GM21381 (cell line): ENCODE measurements around the gene CRAMP1.

ENCODE experiments used
- ATAC-seq: cut with Tn5 transposase; IDR thresholded peaks from one replicate; pipeline ENCODE4 v1.9.1; 2021; ENCODE audit warnings: mild to moderate bottlenecking, moderate library complexity; ENCODE audit not compliant: unreplicated experiment

The CRAMP1 gene

DNA sequence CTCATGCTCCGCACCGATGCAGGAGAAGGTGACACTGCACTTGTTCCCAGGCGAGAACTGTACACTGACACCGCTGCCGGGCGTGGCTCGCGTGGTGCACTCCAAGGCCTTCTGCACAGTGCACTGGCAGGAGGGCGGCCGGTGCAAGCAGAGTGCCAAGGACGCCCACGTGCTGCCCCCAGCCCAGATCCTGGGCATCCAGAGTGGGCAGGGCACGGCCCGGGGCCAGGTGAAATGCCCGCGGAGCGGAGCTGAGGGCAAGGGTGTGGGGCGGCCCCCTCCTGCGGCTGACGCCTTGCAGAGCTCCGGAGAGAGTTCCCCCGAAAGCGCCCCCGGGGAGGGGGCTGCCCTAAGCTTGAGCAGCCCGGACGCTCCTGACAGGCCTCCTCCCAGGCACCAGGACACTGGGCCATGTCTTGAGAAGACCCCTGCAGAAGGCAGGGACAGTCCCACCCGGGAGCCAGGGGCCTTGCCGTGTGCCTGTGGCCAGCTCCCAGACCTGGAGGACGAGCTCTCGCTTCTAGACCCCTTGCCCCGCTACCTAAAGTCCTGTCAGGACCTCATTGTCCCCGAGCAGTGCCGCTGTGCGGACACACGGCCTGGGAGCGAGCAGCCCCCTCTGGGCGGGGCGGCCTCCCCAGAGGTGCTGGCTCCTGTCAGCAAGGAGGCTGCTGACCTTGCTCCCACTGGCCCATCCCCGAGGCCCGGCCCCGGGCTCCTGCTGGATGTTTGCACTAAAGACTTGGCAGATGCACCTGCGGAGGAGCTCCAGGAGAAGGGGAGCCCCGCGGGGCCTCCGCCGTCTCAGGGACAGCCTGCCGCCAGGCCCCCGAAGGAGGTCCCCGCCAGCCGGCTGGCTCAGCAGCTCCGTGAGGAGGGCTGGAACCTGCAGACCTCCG, 44.0 kb downstream of the CRAMP1 start:
- ATAC-seq: no peak

DNA sequence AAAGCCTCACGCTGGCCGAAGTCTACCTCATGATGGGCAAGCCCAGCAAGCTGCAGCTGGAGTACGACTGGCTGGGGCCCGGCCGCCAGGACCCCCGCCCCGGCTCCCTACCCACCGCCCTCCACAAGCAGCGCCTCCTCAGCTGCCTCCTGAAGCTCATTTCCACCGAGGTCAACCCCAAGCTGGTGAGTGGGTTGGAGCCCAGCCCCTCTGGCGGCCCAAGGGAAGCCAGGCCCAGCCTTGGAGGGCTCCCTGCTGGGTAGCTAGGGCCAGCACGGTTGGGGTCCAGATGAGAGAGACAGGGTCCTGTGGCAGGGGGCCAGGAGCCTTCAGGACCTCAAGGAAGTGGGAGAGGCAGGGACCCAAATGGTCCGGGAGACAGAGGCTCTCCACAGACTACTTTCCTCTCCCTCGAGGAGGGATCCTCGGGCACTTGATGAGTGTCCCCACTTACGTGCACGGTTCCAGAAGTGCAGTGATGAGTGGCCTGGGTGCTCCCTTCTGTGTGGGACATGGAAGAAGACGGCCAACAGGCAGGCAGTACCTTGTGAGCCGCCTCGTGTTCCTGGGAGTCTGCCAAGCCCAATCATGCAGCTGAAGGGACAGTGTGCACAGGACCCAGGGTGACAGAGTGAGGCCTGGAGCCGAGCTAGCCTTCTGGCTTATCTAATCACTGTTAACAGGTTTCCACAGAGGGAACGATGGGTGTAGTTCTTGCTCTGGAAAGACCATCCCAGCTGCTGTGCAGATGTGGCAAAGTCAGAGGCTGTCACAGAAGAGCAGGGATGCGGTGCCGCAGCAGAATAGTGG, 44.9 kb downstream of the CRAMP1 start:
- no peak for ATAC-seq

DNA sequence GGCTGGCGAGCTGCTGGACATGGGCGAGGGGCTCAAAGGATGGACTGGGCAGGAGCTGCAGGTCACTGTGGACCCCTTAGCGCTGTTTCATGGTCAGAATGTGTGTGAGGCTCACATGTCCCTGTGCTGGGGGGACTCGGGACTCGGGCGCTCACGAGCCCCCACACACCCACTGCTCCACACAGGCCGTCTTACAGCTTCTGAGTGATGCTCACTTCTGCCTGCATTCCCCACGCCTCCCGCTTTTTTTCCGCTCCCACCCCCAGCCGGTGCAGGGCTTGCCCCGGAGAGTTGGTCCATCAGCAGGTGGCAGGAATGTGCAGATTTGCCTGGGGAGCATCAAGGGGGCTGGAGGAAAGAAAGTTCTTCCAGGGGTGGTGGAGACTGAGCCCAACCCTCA, 45.7 kb downstream of the CRAMP1 start:
- no peak for ATAC-seq

DNA sequence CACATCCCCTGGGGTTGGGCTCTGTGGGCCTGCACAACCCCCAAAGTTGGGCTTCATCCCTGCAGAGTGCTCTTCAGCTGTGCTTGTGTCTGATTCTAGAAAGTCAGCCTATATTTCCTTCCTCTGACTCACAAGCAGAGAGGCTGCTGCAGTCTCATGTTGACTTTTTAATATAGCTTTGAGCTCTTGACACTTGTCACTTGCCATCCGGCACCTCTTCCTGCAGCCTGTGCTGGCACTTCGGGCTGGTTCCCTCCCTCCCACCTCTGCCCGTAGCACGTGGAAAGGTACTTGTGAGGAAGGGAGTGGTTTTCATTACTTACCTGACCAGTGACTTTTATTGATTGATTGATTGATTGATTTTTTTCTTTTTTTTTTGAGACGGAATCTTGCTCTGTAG, 46.9 kb downstream of the CRAMP1 start:
- ATAC-seq: no peak

DNA sequence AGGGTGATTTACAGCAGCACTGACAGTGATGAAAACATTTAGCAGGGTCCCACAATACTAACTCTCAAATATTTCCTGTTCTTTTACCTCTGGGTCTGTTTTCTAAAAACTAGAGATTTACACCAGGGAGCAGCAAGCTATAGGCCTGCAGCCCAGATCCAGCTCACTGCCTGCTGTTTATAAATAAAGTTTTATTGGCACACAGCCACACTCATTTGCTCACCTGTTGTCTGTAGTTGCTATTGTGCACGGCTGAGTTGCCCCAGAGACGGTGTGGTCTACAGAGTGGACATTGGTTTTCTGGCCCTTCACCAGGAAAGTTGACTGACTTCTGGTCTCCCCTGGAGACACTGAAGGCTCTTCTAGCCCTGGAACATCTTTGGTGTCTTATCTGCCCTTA, 49.7 kb downstream of the CRAMP1 start:
- ATAC-seq: no peak

DNA sequence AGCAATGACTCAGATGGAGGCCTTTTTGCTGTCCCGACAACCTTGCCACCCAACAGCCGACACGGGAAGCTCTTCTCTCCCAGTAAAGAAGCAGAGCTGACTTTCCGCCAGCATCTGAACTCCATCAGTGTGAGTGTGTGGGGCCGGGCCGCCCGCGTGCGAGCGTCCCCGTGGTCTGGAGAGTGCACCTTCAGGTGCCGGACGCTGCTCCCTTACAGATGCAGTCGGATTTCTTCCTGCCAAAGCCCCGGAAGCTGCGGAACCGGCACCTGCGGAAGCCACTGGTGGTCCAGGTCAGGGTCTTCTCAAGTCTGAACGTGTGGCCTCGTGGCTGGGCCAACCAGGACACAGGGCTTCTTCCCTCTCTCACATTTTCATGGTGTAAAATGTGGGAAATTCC, 50.4 kb downstream of the CRAMP1 start:
- ATAC-seq: no peak

DNA sequence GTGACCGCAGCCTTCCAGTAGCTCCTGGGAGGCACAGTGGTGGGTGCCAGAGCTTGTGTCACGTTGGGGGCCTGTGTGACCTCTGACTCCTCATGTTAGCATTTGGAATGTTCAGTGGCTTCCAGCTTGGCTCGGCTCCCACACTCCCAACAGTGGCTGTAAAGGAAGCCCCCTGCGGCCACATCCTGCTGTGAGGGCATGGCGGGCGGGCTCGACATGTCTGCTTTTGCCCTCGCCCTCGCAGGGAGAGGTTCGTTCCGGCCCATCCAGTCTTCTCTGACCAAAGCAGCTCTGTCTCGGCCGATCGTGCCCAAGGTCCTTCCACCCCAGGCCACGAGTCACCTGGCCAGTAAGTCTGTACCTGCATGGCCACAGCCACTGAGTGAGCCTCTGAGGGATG, 53.7 kb downstream of the CRAMP1 start:
- ATAC-seq: no peak

DNA sequence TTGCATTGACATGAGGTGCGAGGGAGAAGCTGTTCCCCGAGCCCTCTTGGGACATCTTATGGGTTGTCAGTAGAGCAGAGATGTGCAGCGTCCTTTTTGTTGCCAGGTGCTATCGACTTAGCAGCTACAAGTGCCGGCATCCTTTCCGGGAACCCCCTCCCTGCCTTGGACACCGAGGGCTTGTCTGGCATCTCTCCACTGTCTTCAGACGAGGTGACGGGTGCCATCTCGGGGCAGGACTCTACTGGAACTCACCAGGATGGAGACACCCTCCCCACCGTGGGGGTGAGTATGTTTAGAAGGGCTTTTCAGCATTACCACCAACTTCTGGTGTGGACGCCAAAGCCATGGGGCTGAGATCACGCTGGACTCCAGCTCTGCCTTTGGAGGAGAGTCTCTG, 54.2 kb downstream of the CRAMP1 start:
- no peak for ATAC-seq

DNA sequence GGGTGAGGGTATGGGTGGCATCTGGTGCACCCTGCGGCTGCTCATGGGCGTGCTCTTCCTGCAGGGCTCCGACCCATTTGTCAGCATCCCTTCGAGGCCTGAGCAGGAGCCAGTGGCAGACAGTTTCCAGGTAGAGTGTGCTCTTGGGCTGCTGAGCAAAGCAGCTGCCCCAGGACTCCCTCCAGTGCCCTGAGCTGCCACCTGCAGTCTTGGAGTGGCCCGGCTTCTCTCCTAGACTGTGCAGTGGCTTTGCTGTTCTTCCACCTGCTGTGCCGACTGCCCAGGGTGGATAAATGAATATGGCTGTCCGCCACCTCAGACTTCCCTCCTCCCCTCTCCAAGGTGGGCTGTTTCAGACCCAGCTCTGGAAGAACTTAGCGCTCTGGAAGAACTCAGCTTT, 55.1 kb downstream of the CRAMP1 start:
- ATAC-seq: no peak

DNA sequence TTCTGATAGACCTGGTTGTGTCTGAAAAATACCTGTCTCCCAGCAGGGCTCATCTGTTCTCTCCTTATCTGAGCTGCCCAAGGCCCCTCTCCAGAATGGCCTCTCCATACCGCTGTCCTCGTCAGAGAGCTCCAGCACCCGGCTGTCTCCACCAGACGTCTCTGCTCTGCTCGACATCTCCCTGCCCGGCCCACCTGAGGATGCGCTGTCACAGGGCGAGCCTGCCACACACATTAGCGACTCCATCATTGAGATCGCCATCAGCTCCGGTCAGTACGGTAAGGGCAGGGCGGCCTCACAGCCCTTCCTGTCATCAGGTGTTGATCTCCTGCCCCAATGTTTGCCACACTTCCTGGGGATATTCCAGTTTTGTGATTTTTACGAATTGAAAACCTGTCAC, 55.8 kb downstream of the CRAMP1 start:
- ATAC-seq: no peak

DNA sequence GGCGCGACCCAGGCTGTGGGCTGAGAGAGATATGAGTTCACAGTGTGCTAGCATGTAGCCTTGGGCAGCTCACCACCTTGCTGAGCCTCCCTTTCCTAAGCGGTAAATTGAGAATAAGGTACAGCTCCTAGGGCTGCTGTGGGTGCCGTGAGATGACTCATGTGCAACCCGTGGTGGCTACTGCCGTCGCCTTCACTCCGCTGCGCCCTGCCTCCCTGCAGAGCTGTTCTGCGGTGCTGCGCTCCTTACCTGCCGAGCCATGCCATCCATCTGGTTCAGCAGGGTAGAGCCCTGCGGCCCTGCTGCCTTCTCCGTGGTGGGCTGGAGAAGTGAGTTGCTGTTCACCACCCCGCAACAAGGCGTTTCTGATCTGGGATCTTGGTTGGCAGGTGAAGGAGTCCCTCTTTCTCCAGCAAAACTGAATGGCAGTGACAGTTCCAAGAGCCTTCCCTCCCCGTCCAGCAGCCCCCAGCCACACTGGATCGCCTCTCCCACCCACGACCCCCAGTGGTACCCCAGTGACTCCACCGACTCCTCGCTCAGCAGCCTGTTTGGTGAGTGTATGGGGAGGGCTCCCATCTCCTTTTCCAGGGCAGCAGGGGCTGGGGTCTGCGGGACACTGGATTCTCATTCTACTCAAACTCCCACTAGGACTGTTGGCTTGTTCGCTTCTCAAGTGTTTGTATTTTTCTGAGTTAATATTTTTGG, 56.6 kb downstream of the CRAMP1 start:
- no peak for ATAC-seq

DNA sequence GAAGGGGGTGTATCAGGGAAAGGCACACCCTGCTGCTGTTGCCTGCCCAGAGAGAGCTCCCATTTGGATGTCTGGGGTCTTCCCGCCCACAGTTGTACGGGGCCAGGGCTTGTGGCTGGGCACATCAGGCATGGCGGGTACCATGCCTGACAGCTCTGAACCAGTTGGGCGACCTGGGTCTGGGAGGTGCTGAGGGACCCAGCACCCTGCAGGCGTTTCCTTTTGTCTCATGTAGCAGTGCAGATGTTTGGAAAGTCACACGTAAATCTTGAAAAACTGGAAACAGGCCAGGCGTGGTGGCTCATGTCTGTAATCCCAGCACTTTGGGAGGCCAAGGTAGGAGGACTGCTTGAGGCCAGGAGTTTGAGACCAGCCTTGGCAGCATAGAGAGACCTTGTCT, 57.5 kb downstream of the CRAMP1 start:
- no peak for ATAC-seq

DNA sequence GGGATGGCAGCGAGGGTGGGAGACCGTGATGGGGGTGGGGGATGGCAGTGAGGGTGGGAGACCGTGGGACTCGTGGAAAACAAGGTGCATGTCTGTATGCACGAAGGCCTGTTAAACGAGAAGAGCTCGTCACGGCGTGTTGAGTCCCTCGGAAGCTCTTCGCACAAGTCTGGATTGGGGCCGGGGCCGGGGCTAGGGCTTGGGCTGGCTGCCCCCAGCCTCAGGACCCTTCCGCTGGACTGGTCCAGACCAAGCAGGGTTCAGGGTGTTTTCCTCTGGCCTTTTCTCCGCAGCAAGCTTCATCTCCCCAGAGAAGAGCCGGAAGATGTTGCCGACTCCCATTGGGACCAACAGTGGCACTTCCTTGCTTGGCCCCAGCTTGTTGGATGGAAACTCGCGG, 58.2 kb downstream of the CRAMP1 start:
- no peak for ATAC-seq

DNA sequence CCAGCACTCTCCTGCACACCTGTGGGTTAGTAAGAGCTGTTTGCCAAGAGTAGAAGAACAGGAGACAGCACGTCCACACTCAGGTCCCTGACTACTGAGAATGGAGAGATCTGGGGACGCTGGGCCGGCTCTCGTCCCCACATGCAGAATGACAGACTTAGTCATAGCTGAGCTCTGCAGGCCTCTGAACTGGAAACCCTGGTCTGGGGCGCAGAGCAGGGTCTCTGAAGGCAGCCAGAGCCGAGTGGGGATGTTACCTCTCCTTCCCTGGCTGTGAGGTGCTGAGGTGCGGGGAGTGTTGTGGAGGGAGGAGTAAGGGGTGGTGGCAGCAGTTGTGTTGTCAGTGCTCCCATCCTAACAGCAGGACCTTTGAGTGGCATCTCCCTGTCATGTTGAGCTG, 58.7 kb downstream of the CRAMP1 start:
- ATAC-seq: no peak

DNA sequence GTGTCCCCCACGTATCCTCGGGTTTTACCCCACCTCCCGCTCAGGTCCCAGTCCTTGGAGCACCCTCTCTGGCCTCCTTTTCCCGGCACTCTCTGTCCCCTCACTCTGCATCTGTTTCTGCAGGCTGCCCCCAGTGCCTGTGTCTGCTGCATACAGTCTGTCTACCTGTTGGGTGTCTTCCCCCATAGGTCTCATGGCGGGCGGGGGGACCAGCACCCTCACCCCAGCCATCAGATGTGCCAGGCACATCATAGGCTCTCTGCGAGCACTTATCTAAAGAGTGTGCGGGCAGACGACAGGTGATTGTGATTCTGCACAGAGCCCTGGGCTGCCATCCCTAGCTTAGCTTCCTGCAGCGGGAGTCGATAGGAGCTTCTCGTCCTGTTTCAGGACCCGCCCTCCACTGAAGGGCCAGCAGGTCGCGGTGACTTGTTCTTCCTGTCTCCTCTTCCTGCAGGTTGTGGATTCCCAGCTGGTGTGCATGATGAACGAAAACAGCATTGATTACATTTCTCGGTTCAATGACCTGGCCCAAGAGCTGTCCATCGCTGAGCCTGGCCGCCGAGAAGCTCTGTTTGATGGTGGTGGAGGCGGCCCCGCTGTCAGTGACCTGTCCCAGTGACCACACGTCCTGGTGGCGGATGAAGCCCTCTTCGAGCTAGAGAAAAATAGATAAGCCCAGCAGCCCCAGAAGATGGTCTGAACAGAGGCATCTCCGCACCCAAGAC, 61.4 kb downstream of the CRAMP1 start:
- ATAC-seq: no peak

DNA sequence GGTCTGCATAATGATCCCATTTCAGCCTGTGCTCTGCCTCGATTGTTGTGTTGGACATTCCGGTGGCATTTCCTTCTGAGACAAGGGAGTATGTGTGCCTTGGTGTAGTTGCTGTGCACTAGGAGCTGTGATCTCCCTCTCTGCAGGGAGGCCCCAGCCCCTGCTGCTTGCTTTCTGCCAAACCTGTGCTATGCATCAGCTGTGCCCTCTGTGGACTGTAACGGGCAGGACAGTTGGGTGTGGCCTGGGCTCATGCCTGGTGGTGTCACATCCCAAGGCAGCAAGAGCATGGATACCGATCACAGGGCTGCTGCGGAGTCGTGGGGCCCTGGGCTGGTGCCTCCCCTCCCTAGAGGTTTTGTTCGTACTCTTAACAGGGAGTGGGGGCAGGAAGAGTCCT, 62.1 kb downstream of the CRAMP1 start:
- no peak for ATAC-seq

DNA sequence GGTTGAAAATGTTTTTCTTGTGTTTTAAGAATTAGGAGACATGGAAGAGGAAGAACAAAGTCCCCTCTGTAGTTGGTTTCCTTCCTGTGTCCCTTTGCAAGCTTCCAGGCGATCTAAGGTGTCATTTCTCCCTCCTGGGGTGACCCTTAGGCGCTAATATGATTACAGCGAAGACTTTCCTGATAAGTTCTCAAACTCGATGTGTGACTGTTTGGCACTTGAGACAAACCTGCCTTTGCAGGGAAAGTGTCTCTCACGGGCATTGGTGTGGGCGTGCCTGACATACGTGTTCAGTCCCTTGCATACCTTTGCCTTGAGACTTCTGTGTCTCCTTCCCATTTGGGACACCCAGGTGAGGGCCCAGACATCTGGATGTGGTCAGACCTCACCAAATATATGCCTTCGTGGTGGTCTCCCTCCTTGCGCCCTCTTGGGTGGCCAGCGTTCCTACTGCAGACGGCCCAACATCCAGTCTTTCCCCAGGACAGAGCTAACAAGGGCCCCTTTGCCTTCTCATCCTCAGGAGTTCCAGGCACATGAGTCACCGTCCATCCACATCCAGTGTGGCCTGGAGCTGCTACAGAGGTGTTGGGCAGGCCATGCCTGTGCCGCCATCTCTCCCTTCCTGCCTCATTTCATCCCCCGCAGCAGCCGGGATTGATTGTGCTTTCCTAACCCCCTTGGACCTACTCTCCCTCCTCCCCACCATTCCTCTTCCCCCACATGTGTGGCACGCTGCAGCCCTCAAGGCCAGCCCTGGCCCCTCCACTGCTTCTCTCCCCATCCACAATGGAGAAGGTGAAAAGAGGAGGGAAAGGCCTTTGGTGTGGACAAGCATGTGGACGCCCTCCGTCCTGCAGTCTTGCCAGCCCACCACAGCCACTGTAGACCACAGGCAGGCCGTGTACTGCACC, 62.8 kb downstream of the CRAMP1 start:
- ATAC-seq: no peak

DNA sequence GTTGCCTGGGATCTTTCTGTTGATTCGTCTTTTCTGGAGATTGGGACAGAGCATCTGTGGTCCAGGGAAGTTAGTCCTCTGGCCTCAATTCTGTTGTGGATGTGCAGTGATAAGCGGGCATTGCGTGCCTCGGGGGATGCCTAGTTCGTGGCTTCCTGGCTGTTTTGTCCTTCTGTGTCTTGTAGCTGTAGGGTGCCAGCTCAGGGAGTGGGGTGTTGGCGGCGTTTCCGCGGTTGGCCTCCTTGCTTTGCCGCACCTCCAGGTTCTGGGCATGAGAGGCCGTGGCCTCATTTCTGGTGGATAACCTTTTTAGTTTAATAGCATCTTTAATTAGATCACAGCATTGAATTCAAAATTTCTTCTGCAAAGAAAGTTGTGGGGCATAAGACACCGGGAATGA, 64.5 kb downstream of the CRAMP1 start:
- no peak for ATAC-seq

DNA sequence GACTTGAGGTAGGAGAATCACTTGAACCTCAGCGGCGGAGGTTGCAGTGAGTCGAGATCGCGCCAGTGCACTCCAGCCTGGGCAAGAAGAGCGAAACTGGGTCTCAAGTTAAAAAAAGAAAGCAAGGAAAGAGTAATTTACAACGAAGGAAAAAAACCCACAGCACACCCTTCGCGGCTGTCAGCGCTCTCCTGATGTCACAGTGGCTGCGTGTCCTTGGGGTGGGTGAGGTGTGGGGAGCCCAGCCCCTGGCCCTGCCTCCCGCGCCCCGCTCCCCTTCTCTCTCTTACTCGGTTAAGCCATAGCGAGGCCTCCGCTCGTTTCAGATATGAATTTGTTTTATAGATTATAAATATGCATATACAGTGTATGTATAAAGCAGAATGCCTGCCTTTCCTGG, 65.2 kb downstream of the CRAMP1 start:
- no peak for ATAC-seq

DNA sequence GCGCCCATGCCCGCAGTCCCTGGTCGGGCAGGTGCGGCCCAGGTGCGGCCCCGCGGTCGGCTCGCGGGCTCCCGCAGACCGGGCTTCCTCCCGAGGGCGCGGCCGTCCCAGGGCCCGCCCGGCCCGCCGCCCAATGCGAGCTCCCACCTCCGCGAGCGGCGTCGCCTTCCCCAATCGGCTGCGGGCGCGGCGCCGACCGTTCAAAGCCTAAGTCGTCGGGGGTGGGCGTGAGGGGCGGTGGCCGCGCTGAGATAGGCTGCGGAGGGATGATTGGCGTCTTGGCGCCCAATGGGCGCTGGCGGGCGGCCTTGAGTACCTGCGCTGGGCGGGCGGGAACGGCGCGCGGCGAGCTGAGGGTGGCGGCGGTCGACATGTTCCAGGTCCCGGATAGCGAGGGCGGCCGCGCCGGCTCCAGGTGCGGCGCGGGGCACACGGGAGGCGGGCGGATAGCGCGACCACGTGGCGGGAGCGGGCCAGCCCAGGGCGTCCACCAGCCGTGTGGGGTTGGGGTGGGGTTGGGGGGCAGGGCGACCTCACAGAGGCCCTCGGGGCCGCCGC, 65.9 kb downstream of the CRAMP1 start, which contains the start of gene JPT2:
JPT2 (plus strand) TSS at position 338 of the 558 bp plus-strand sequence; CDS start at position 372, 34 bp downstream.
- ATAC-seq: peak; percentile 90
